HG02943 (cell line): ENCODE results near the gene ANKRD10.

ENCODE experiments used
- ATAC-seq: cut with Tn5 transposase; IDR thresholded peaks from one replicate; pipeline ENCODE4 v1.9.1; 2021; ENCODE audit warnings: mild to moderate bottlenecking, low read depth, moderate library complexity; ENCODE audit not compliant: unreplicated experiment

ANKRD10 gene

DNA sequence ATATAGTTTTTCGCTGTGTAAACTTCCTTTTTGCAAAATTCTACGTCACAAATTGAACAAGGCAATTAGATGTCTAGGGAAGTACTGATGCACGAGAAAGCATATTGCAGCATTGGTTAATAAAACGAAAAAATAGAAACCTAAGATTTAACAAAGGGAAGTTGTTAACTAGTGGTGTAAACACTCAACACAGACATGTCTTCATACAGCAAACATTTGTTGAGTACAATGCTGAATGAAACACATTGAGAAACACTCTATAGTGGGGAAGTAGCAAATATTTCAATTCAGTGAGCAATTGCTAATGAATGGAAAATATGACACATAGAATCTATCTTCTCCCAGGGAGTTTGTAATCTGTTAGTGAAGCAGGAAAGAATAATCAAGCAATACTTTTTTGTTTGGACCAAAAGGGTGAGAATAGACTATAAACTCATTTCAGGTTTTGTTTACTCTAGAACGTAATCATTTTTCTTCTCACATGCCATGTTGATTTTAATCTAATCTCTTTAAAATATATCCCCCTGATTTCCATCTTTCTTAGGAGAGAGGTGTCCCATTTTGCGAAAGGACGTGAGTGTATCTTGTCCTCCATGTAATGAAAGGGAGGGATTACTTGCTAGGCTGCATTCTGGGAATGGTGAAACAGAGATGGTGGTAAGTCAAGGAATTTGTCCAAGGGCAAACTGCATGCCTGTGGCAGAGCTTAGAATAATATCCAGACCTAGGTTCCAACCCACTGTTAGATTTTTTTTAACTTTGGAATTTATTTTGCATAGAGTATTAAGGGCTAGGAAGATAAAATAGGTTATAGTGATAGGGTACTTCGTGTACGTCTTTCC lies 1.7 kb upstream of the ANKRD10 start:
- no peak for ATAC-seq

DNA sequence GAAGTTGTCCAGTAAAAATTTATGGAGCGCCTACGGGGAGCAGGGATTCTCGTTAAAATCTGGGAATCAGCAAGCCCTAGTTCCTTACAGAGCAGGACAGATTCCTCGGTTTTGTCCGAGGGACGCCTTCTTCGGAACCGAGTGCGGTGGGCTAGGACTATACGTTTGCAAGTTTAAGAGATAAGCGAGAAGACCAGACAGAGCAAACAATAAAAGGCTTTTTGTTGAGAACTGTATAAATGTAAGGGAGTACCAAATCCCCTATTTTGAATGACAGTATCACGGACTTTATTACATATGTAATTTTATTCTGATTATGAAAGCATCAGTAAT lies 971 bp upstream of the ANKRD10 start:
- no peak for ATAC-seq

DNA sequence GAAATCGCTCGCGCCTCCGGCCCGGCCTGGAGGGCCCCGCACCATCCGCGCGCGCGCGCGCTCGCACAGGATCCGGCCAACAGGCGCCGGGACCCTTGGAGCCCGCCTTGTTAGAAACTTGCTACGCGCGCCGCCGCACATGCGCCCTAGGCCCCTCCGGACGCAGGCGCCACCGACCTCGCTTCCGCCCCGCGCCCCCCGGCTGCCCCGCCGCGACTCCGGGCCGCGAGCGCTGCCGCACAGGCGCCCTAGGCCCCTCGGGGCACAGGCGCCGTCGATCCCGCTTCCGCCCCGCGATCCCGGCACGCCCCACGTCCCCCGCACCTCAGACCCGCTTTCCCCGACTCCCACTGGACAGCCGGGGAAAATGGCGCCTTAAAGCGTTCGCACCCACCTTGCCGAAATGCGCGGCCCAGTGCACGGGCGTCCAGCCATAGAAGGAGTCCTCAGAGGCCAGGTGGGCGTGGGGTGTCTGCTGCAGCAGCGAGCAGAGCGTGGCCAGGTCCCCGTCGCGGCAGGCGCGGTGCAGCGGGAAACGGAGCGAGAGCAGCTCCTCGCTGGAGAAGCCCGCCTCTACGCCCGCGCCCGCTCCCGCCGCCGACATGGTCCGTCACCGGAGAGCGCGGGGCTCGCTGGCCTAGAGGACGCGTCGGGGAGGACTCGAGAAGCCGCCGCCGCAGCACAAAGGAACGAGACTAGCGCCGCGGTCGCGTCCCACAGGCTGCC lies 375 bp downstream of the ANKRD10 start:
- ATAC-seq, result peak; percentile 39

- ATAC-seq, result no peak
These were observed 863 bp downstream of the ANKRD10 start for GRCh38 chr13:110914081-110914330.

GRCh38 chr13:110913322-110914080 lies 1.4 kb downstream of the ANKRD10 start:
- no peak for ATAC-seq

- ATAC-seq, result no peak
These were observed 2.2 kb downstream of the ANKRD10 start for GRCh38 chr13:110912651-110913051.

DNA sequence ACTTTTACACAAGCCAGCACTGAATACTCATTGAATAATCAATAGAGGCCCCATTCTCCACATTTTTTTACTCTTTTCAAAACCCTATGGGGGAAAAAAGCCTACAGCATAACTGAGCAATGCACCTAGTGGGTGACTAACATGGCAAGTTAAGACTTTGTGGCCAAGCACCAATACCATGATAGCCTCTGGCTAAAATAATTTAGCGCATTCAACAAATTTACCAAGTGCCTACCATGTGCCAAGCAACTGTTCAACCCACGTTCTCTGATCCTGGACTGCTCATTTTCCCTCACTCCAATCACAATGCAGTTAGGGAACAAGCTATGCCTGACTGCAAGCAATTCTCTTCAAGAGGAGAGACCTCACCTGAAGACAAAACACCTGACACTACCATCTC lies 3.0 kb downstream of the ANKRD10 start:
- no peak for ATAC-seq

GRCh38 chr13:110910013-110910890 lies 4.6 kb downstream of the ANKRD10 start:
- ATAC-seq, result no peak

DNA sequence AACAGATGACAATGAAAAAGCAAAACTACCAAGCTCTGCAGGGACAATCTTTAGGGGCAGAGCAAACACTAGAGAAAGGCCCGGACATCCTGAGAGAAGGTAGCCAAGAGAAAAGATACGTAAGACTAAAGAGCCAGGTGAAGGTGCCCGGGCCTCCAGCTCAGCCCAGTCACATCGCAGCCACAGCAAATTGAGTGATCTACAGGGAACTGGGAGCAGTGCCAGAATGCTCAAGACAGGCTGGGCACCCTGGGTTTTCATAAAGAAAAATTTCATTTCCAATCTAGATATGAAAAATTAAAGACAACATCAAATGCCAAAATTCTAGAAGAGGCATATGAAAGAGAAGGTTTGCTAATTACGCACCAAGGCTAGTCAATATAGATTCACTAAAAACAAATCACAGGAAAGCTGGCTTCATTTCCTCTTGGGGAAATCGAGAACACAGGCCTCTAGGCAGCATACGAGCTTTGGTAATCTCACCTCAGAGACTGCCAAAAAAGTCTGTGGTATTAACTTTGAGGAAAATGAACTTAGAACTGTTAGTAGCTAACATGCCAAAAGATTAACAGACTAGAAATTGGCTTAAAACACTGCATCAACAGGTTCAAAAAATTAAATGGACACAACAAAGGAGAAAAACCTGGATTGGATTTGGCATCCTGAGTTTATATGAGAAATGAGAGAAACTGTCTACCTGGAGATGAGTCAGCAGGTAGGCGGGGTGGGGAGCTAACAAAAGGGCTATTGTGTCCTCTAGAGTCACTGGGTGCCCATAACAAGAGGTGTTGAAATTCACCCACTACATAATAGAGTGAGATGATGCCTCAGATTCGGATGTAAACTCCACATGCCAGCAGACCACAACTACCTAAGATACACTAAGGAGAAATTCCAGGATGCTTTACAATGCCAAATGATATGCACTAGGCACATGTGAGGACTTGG lies 6.6 kb downstream of the ANKRD10 start:
- no peak for ATAC-seq

DNA sequence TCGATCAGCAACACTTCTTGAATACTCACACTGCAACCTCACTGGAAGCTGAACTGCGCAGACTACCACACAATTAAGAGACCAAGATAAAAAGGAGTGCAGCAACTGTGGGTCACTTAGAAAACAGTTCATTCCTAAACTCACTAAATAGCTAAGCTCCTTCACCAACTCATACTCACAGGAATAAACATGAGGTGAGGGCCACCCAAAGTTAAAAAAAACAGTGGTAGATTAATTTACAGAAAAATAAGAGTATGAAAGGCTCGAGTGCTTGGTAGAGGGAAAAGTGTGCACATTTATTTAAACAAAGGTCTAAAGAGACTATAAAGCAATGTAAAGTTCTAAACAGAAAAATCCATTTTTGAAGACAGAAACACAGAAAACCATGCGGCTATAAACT lies 7.6 kb downstream of the ANKRD10 start:
- no peak for ATAC-seq

GRCh38 chr13:110904748-110905147 lies 10.1 kb downstream of the ANKRD10 start:
- ATAC-seq, result no peak

DNA sequence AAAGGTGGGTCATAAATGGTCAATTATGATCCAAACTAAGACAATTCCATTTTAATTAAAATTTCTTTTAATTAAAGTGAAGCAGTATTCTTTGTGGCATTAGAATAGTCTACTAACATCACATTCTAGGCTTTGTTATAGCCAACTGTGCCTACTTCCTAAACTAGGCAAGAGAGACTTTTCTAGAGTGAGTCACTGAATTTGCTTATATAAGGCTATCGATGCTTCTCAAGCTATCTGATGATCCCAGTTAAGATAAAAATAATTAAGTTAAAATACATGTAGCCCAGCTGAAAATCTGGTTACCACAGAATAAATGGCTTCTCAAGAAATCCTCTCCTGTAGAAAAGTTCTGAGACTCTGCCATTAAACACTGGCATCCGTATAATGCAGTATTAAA lies 12.5 kb downstream of the ANKRD10 start:
- no peak for ATAC-seq

DNA sequence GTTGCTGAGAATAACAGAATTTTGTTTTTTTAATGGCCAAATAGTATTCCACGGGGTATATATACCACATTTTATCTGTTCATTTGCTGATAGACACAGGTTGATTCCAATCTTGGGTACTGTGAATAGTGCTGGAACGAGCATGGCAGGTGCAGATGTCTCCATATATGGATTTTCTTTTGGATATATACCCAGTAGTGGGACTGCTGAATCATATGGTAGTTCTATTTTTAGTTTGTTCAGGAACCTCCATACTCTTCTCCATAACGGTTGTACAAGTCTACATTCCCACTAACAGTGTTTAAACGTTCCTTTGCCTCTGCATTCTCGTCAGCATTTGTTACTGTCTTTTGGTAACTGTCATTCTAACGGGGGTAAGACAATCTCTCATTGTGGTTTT lies 17.3 kb downstream of the ANKRD10 start:
- no peak for ATAC-seq

GRCh38 chr13:110897014-110897413 lies 17.9 kb downstream of the ANKRD10 start:
- ATAC-seq, result no peak

DNA sequence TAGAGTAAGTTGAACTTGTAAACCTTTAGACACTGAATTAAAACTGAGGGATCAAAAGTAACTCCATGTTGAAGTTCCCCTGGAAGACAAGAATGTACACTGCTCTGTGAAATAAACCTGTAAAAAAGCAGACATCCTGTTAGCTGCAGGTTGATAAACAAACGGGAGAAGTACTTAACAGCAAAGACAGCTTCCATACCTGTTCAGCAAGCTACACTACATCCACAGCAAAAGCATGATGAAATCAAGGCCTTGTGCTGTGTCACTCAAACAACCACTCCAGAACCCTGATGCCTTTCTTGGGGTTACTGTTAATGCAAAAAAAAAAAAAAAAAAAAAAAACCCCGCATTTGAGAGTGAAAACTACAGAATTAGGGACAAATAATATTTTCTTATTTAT lies 20.8 kb downstream of the ANKRD10 start:
- no peak for ATAC-seq

GRCh38 chr13:110893571-110893970 lies 21.3 kb downstream of the ANKRD10 start:
- ATAC-seq, result no peak

DNA sequence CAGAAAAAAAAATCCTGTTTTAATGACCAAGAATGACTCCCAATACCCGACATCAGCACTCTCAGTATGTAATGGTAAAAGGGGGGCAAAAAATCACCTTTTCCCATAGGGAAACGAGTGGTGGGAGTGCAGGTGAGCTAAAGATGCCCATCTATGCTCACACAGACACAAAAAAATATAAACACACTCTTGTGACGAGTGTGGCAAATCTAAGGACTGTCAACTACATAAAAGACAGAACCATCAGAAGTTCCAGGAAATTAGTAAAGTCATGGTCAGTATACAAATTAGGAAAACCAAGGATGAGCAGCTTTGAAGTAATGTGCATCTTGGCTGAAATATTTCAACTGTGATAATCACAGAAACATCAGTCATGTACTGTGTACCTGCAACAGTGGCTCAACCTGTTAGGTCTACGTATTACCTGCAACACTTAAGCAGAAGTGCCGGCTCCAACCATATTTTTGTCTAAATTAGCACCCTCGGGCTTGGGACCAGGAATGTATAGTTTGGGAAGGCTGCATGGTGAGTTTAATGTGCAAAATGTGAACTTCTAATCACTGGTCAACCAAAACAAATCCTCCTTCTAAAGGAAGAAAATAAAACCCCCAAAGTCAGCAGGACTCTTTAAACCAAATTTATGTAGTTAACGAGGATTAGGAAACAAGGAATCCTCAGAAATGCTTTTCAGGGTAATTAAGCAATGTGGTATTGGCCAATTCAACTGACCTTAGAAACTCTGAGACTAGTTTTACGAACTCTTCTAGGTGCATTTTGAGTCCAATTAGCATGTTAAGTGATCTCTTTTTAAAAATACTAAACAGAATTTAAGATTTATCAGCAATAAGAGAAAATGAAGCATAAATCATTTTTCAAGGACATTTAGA lies 24.3 kb downstream of the ANKRD10 start:
- ATAC-seq, result no peak

GRCh38 chr13:110888390-110888789 lies 26.5 kb downstream of the ANKRD10 start:
- ATAC-seq, result no peak
